Fibroblast of villous mesenchyme (primary cell): ENCODE data around the gene GPATCH11. TPM values are rescaled to one million over a fixed set of nuclear protein-coding genes. Genes with fewer than 3 reads are reported as not detected.

Experiments used
- DNase-seq: peaks from one replicate; pipeline ENCODE4 v3.0.0-alpha.2; 2010; ENCODE audit warnings: low read depth
- H3K4me3 ChIP-seq: 2 replicates; pipeline ENCODE4 v1.5.1; 2011; ENCODE audit warnings: low read depth, mild to moderate bottlenecking, low read length
- CTCF ChIP-seq: IDR thresholded peaks from 2 replicates; pipeline ENCODE4 v1.5.1; 2012; ENCODE audit warnings: low read depth, mild to moderate bottlenecking, low read length; ENCODE audit not compliant: insufficient read depth
- total RNA-seq: library from RNA; depleted of rRNA; stranded (reverse); fragments of >200 nt; gene quantifications from 2 replicates; pipeline ENCODE4 v1.2.3, GENCODE V29; 2012

Gene GPATCH11
- total RNA-seq, 1 donor = 8.6 TPM

DNA sequence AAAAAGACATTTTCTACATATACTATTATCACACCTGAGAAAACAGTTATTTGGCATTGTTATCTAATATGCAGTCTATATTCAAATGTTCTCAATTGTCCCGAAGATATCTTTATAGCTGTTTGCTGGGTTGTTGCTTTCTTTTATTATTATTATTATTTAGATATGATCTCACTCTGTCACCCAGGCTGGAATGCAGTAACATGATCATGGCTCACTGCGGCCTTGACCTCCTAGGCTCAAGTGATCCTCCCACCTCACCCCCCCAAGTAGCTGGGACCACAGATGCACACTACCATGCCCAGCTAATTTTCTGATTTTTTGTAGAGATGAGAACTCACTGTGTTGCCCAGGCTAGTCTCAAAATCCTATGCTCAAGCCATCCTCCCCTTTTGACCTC is 19.9 kb downstream of the GPATCH11 start:
- no peak for DNase-seq
- TF ChIP-seq CTCF = no peak
- no peak overlapping the region for H3K4me3 ChIP-seq

- no peak for DNase-seq
These were observed 20.8 kb downstream of the GPATCH11 start for GRCh38 chr2:37105150-37105549.

GRCh38 chr2:37109523-37109922 is 25.2 kb downstream of the GPATCH11 start:
- H3K4me3 ChIP-seq = no peak overlapping the region
- TF ChIP-seq CTCF = no peak
- no peak for DNase-seq

More at GRCh38 chr2:37105150-37105549, 20.8 kb downstream of the GPATCH11 start:
- no peak for TF ChIP-seq CTCF
- no peak overlapping the region for H3K4me3 ChIP-seq

GRCh38 chr2:37110306-37111212 is 26.2 kb downstream of the GPATCH11 start:
- no peak for TF ChIP-seq CTCF
- DNase-seq = no peak

DNA sequence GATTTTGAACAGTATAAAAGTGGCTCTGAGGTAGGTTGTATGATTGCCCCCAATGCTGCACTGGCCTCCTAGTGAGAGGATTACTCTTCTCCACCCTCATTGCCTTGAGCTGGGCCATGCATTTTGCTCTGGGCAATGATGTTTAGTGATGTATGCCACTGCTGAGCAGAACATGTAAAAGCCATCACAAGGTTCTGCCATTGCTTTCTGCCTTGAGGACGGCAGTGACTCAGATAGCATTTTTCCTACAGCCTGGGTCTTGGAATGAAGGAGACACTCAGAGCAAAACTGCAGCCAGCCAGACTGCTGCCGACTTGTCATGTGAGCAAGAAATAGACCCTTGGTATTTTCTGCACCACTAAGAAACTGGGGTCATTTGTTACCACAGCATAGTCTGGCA is 27.6 kb downstream of the GPATCH11 start:
- DNase-seq = no peak
- no peak for TF ChIP-seq CTCF
- no peak overlapping the region for H3K4me3 ChIP-seq

More at GRCh38 chr2:37110306-37111212, 26.2 kb downstream of the GPATCH11 start:
- H3K4me3 ChIP-seq = no peak overlapping the region

GRCh38 chr2:37117566-37117965 is 33.2 kb downstream of the GPATCH11 start:
- no peak for TF ChIP-seq CTCF
- no peak for DNase-seq
- no peak overlapping the region for H3K4me3 ChIP-seq
